NT2/D1 (cell line): ENCODE results near the gene IL2RA.

Experiments used
- DNase-seq: peaks from one replicate; pipeline ENCODE4 v3.0.0-alpha.2; 2011; ENCODE audit warnings: low read depth, low spot score
- H3K27me3 ChIP-seq: 2 replicates; pipeline ENCODE4 v1.6.0; 2011; ENCODE audit warnings: mild to moderate bottlenecking; ENCODE audit not compliant: insufficient read length, insufficient read depth
- H3K36me3 ChIP-seq: 2 replicates; pipeline ENCODE4 v1.6.1; 2011; ENCODE audit warnings: mild to moderate bottlenecking, low read length, mixed read lengths; ENCODE audit not compliant: insufficient read depth, insufficient read length
- H3K4me1 ChIP-seq: 2 replicates; pipeline ENCODE4 v1.5.1; 2011; ENCODE audit not compliant: insufficient read depth, insufficient read length
- H3K4me3 ChIP-seq: 2 replicates; pipeline ENCODE4 v1.5.1; 2011; ENCODE audit warnings: low read depth; ENCODE audit not compliant: insufficient read length
- H3K9ac ChIP-seq: 2 replicates; pipeline ENCODE4 v1.6.0; 2011; ENCODE audit warnings: low read depth; ENCODE audit not compliant: insufficient read length
- H3K9me3 ChIP-seq: 2 replicates; pipeline ENCODE4 v1.5.1; 2011; ENCODE audit warnings: mild to moderate bottlenecking, low read length; ENCODE audit not compliant: insufficient read depth
- SUZ12 ChIP-seq: IDR thresholded peaks from 2 replicates; pipeline ENCODE4 v1.6.1; 2011; ENCODE audit not compliant: insufficient read length, insufficient read depth; ENCODE audit errors: extremely low read depth
- YY1 ChIP-seq: IDR thresholded peaks from 2 replicates; pipeline ENCODE4 v1.6.1; 2011; ENCODE audit not compliant: insufficient read length, insufficient read depth
- ZNF274 ChIP-seq: IDR thresholded peaks from 2 replicates; pipeline ENCODE4 v1.6.1; 2011; ENCODE audit warnings: mild to moderate bottlenecking, low read depth, low read length

The IL2RA gene

GRCh38 chr10:5975641-5976473 is 86.3 kb downstream of the IL2RA start:
- Histone ChIP-seq H3K9ac (no peak overlapping the region), H3K4me1 (no peaks in the 10 kb centered on the region), H3K9me3 (no peaks in the 10 kb centered on the region), H3K36me3 (no peaks in the 10 kb centered on the region), H3K4me3 (no peak overlapping the region), H3K27me3 (peaks cover 51% of the 10 kb centered on the region)
- DNase-seq = no peak
- TF ChIP-seq SUZ12 = no peak

- TF ChIP-seq YY1 (no peak), SUZ12 (no peak), ZNF274 (no peak)
- Histone ChIP-seq H3K27me3 (peaks cover 34% of the 10 kb centered on the region), H3K4me3 (no peak overlapping the region), H3K9ac (no peak overlapping the region), H3K4me1 (no peaks in the 10 kb centered on the region), H3K36me3 (no peaks in the 10 kb centered on the region), H3K9me3 (no peaks in the 10 kb centered on the region)
- DNase-seq = no peak
Measured at GRCh38 chr10:5973069-5973468, 89.1 kb downstream of the IL2RA start.

GRCh38 chr10:5971886-5972285 is 90.3 kb downstream of the IL2RA start:
- H3K36me3 ChIP-seq = no peaks in the 10 kb centered on the region
- no peak overlapping the region for H3K9ac ChIP-seq
- no peaks in the 10 kb centered on the region for H3K9me3 ChIP-seq
- no peak for DNase-seq
- no peak for TF ChIP-seq YY1
- no peak for TF ChIP-seq SUZ12
- TF ChIP-seq ZNF274 = no peak
- no peaks in the 10 kb centered on the region for H3K4me1 ChIP-seq
- H3K27me3 ChIP-seq = peaks cover 24% of the 10 kb centered on the region
- no peak overlapping the region for H3K4me3 ChIP-seq

- TF ChIP-seq SUZ12 (no peak), YY1 (no peak), ZNF274 (no peak)
- Histone ChIP-seq H3K9ac (no peak overlapping the region), H3K4me1 (no peaks in the 10 kb centered on the region), H3K9me3 (no peaks in the 10 kb centered on the region), H3K4me3 (no peak overlapping the region), H3K27me3 (peaks cover 19% of the 10 kb centered on the region), H3K36me3 (no peaks in the 10 kb centered on the region)
- DNase-seq = no peak
Measured at GRCh38 chr10:5971315-5971832, 90.8 kb downstream of the IL2RA start.

- Histone ChIP-seq H3K4me1 (no peaks in the 10 kb centered on the region), H3K4me3 (no peak overlapping the region), H3K27me3 (peaks cover 11% of the 10 kb centered on the region), H3K9me3 (no peaks in the 10 kb centered on the region), H3K9ac (no peak overlapping the region), H3K36me3 (no peaks in the 10 kb centered on the region)
- TF ChIP-seq SUZ12 (no peak), ZNF274 (no peak), YY1 (no peak)
- no peak for DNase-seq
Measured at GRCh38 chr10:5970527-5970926, 91.6 kb downstream of the IL2RA start.

- peaks cover 7% of the 10 kb centered on the region for H3K27me3 ChIP-seq
- H3K9me3 ChIP-seq = no peaks in the 10 kb centered on the region
- H3K4me3 ChIP-seq = no peak overlapping the region
- H3K4me1 ChIP-seq = no peaks in the 10 kb centered on the region
- no peak overlapping the region for H3K9ac ChIP-seq
- no peaks in the 10 kb centered on the region for H3K36me3 ChIP-seq
- TF ChIP-seq ZNF274 = no peak
- DNase-seq = no peak
Measured at GRCh38 chr10:5970066-5970465, 92.1 kb downstream of the IL2RA start.

GRCh38 chr10:5968681-5969453 is 93.3 kb downstream of the IL2RA start:
- DNase-seq = no peak
- TF ChIP-seq SUZ12 (no peak), ZNF274 (no peak), YY1 (no peak)
- Histone ChIP-seq H3K4me3 (no peak overlapping the region), H3K9me3 (no peaks in the 10 kb centered on the region), H3K9ac (no peak overlapping the region), H3K36me3 (no peaks in the 10 kb centered on the region), H3K4me1 (no peaks in the 10 kb centered on the region), H3K27me3 (peaks cover 3% of the 10 kb centered on the region)
